GM19438 (cell line): ENCODE results near the gene MUC6.
"Not testable (repeated sequence)": the region's sequence is repeated elsewhere in the genome, so short reads cannot be mapped to it uniquely, and the experiment has no call there.

ENCODE experiments used
- ATAC-seq: cut with Tn5 transposase; IDR thresholded peaks from one replicate; pipeline ENCODE4 v1.9.1; 2021; ENCODE audit warnings: low read depth; ENCODE audit not compliant: unreplicated experiment

MUC6 gene

GRCh38 chr11:1024597-1025409 is 11.7 kb downstream of the MUC6 start:
- ATAC-seq = no peak

DNA sequence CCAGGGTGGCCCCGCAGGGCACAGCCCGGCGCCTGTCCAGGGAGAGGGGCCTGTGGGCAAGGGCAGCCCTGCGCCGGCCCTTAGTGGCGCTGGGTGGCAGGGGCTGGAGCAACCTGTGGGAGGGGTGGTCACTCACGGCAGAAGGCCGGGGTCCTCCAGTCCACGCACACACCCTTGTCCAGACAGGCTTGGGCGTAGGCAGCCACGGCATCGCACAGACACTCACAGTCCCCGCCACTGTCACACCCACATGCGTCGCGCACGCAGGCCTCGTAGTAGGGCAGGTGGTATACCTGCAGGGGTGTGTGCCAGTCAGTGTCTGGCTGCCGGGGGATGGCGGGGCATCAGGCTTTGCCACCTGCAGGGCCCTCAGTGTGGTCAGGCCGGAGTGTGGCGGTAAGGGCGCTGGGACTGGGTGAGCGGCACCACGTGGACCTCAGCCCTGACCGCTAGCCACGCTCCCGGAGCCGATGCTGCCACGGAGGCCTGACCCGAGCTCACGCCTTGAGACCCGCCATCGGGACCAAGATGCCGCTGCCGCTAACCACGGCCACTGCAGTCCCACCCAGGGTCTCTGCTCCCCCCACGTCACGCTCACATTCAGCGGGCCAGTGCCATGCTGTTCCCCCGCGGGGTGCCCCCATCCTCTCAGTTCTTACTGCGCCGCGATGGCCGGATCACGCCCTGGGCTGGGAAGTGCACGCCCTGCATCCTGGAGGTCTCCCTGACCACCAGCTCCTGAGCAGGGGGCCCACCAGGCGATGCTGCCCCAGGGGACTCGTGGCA is 12.5 kb downstream of the MUC6 start:
- ATAC-seq = no peak

- ATAC-seq = no peak
Measured at GRCh38 chr11:1022908-1023810, 13.4 kb downstream of the MUC6 start.

DNA sequence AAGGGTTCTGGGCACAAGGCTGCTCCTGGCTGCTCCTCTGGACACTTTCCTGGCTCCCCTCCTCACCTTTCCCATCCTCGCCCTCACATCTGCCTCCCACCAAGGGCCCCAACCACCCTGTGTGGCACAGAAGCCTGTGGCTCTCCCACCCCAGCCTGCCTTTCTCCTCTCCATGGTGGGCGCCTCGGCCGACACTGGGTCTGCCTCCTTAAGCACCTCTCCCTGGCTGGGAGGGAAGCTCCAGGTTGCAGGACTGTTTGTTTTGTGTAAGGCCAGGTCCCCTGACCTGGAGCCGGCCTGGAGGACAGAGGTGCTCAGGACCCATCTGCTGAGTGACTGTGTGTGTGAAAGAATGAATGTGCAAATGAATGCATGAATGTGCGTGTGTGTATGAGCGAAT is 14.1 kb downstream of the MUC6 start:
- ATAC-seq = no peak

GRCh38 chr11:1020211-1020905 is 16.2 kb downstream of the MUC6 start:
- ATAC-seq = no peak

GRCh38 chr11:1019321-1019910 is 17.1 kb downstream of the MUC6 start:
- no peak for ATAC-seq

GRCh38 chr11:1018091-1018490 is 18.4 kb downstream of the MUC6 start:
- no peak for ATAC-seq

DNA sequence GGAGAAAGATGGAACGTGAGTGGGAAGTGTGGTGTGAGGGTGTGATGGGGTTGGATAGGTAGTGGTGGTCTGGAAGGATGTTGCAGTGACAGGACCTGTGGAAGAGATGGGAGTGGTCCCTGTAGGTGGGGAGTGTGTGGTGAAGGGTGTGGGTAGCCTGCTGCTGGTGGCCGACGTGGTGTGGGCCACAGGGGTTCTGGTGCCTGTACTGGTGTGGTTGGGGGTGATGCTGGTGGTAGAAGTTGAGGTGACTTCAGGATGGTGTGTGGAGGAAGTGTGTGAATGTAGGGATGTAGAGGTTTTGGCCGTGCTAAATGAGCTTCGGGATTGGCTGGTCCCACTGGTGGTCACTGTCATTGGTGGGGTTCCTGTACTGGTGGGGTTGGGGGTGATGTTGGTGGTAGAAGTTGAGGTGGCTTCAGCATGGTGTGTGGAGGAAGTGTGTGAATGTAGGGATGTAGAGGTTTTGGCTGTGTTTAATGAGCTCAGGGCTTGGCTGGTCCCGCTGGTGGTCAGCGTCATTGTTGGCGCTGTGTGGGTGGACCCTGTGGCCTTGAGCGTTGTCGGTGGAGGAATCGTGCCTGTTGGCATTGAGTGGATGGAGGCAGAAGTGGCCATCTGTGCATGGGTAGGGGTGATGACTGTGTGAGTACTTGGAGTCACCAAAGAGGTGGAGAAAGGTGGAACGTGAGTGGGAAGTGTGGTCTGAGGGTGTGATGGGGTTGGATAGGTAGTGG is 19.1 kb downstream of the MUC6 start:
- no peak for ATAC-seq

- ATAC-seq = not testable (repeated sequence)
Measured at GRCh38 chr11:1016610-1017126, 19.9 kb downstream of the MUC6 start.

DNA sequence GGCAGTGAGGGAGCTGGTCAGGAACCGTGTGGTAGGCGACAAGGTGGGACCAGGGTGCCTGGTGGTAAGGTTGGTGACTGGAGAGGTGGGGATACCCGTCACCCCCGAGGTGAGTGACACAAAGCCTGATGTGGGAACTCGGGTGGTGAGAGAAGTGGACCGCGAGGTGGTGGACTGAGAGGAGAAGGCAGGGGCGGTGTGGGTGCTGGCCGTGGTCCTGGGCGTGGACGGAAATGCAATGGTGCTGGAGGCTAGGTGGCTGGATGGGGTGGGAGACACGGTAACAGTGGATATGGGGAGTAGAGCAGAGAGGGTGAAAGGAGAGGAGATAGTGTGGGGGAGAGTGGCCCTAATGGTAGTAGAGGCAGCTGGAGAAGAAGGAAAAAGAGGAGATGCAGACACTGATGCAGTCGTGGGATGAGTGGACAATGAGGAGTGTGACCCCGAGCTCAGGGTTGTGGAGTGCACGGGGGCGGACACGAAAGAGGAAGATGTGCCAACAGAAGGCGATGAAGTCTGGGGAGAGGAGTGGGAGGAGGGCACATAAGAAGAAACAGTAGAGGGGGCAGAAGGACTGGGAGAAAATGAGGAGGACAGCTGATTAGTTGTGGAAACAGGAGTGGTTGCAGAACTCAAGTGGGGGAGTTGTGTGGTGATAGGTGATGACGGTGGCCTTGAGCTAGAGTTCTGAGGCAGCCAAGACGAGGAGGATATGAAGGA is 20.5 kb downstream of the MUC6 start:
- no peak for ATAC-seq

DNA sequence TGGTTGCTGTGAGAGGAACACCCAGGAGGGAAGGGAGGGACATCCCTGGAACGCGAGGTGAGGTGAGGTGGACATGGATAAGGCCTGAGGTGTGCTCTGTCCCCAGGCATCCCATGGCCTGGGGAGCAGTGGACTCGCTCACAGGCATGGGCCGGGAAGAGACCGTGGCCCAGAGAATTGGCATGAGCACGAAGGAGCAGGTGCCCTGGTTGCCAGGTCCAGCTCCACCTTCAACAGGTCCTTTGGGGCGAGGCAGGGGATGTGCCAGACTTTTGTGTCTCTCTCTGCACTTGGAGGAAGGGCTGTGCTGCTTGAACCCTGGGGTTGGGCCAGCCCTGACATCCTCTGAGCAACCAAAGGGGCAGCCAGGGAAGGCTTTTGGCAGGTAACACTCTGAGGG is 21.5 kb downstream of the MUC6 start:
- no peak for ATAC-seq

- no peak for ATAC-seq
Measured at GRCh38 chr11:1014276-1014675, 22.2 kb downstream of the MUC6 start.

DNA sequence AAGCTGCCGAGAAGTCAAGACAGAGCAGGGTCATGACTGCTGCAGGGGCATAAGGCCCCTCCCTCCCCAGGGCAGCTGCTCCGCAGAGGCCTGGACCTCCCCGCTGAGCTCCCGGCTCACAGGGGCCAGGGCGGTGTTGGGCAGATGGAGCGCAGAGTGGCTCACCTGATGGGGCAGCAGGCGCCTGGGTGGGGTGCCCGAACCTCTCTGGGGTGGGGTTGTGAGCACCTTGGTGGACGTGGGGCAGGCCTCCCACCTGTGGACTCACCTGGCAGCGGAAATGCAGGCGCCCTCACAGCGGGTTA is 22.9 kb downstream of the MUC6 start:
- ATAC-seq = no peak

DNA sequence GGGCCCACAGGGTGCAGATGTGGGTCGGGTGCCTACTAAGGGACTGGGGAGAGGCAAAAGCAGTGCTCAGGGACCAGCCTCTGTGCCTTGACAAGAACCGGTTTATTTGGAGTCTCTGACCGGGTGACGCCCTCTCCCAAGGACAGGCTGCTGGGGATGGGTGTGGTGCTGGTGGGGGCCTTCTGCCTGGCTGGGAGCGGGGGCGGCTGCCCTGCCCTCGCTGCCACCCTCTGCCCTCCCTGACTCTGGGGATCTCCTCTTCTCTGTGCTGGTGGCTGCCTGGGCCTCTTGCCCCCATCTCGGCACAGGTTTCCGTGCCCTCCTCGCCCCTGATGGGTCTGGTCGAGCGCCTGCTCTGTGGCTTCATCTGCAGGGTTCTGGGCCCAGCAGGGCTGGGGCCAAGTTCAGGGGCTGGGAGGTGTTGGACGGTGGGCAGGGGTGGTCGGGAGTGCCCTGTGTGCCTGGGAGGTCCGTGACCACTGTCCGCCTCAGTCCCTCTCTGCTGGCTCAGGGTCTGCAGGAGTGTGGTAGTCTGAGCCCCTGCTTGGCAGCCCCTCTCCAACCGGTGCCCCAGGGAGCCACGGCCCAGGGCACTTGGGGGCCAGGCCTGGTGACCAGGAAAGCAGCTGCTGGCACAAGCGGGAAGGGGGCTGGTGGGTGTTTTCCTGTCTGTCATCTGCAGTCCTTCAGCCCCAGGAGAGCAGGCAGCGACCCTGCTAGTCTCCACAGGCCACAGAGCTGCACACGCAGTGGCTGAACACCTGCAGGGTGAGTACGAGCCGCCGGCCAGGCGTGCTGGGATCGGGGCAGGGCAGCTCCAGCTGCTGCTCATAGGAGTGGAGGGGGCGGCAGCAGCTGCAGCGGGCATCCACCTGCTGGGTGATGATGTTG is 23.5 kb downstream of the MUC6 start:
- ATAC-seq = no peak

GRCh38 chr11:1012291-1012690 is 24.2 kb downstream of the MUC6 start:
- no peak for ATAC-seq

DNA sequence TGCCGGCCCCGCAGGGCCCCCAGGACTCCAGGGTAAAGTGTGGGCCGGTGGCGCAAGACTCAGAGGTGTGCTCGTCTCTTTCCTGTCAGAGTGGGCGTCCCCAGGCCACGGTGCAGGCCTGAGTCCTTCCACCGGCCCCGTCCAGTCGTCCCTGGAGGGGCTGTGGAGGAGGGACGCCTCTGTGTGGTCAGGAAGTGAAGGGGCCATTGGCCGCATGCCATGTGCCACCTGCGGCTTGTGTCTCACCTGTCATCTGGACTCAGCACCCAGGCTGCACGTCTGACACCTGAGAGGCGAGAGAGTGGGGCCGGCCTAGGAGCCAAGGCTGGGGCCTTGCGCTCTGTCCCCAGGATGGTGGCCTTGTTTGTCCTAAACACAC is 25.2 kb downstream of the MUC6 start:
- ATAC-seq = no peak

DNA sequence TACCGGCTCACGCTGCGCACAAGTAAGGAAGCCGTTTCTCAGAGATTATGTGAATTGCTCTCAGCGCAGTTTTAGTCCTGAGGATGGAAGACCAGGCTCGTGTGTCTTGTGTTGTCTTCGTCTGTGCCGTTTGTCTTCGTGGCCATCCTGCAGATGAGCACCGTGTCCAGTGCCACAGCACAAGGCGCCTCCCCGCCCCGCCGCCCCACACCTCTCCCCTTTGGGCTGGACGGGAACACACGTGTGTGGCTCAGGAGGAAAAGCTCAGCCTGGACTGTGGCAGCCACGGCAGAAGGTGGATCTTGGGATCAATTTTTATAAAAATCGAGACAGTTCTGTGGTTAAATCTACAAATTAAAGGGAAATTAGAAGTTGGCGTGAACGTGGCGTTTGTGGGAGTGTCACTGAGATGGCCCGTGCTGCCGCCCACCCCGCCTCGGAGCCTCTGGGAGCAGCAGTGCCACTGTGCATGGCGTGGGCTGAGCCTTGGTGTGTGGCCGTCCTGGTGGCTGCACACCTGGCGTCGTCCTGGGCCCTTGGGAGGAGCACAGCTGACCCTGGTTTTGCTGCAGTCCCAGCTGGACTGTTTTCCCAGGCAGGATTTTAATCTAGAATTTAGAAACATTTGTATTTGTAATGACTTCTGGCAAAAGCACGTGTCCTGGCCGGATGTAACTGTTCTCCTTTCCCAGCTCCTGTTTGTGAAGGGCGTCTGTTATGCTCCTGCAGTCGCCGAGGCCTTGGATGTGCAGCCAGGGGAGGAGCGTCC is 25.8 kb downstream of the MUC6 start:
- no peak for ATAC-seq
